HepG2 (cell line): Measurements from ENCODE around the gene RCOR1. TPM values are rescaled to one million over a fixed set of nuclear protein-coding genes. Genes with fewer than 3 reads are reported as not detected.

Experiments used
- ASH2L ChIP-seq: fragments of 300-600, 200-600 bp; sonication (generic); IDR thresholded peaks from 2 replicates; pipeline ENCODE4 v1.7.0; 2017; ENCODE audit warnings: low read depth, mild to moderate bottlenecking, moderate library complexity, mixed read lengths, low read length; ENCODE audit not compliant: insufficient read length
- ATF1 ChIP-seq: IDR thresholded peaks from 2 replicates; pipeline ENCODE4 v1.6.1; 2016; ENCODE audit warnings: mild to moderate bottlenecking, control low read depth
- CHCHD3 ChIP-seq: sonication (generic); formaldehyde crosslinking; IDR thresholded peaks from 2 replicates; pipeline ENCODE4 v1.8.0; 2022; ENCODE audit warnings: mild to moderate bottlenecking, missing genetic modification reagents, moderate library complexity
- CREBL2 ChIP-seq: sonication (generic); formaldehyde crosslinking; IDR thresholded peaks from 2 replicates; pipeline ENCODE4 v1.8.1; 2023; ENCODE audit warnings: missing genetic modification reagents, mild to moderate bottlenecking, borderline replicate concordance
- DNMT1 ChIP-seq: sonication (generic); formaldehyde crosslinking; IDR thresholded peaks from 2 replicates; pipeline ENCODE4 v1.5.1; 2020; ENCODE audit warnings: mild to moderate bottlenecking, missing genetic modification reagents
- GRHL1 ChIP-seq: sonication (generic); formaldehyde crosslinking; conservative IDR thresholded peaks from 2 replicates; pipeline ENCODE4 v1.8.0; 2022; ENCODE audit warnings: missing genetic modification reagents
- HOMEZ ChIP-seq: IDR thresholded peaks from 2 replicates; pipeline ENCODE4 v1.6.1; 2016; ENCODE audit warnings: low read depth
- IKZF1 ChIP-seq: fragments of 450-650 bp; IDR thresholded peaks from 2 replicates; pipeline ENCODE4 v1.7.1; 2016
- KAT7 ChIP-seq: IDR thresholded peaks from 2 replicates; pipeline ENCODE4 v1.6.1; 2018; ENCODE audit warnings: borderline replicate concordance, missing compliant biosample characterization
- KLF6 ChIP-seq: IDR thresholded peaks from 2 replicates; pipeline ENCODE4 v1.8.0; 2016; ENCODE audit warnings: missing biosample characterization, missing genetic modification reagents
- MYPOP ChIP-seq: sonication (generic); formaldehyde crosslinking; IDR thresholded peaks from 2 replicates; pipeline ENCODE4 v1.8.1; 2023; ENCODE audit warnings: mild to moderate bottlenecking, moderate library complexity, missing genetic modification reagents
- NFKBIZ ChIP-seq: IDR thresholded peaks from 2 replicates; pipeline ENCODE4 v1.6.1; 2018; ENCODE audit warnings: missing genetic modification reagents, missing compliant biosample characterization
- PTBP1 ChIP-seq: fragments of 200-400 bp; formaldehyde crosslinking; IDR thresholded peaks from 2 replicates; pipeline ENCODE4 v1.6.1; 2018; ENCODE audit warnings: low read length, low read depth; ENCODE audit not compliant: poor library complexity, severe bottlenecking
- SALL2 ChIP-seq: sonication (generic); formaldehyde crosslinking; IDR thresholded peaks from 2 replicates; pipeline ENCODE4 v1.8.1; 2023; ENCODE audit warnings: mild to moderate bottlenecking, missing genetic modification reagents, inconsistent platforms
- SNAPC5 ChIP-seq: sonication (generic); formaldehyde crosslinking; IDR thresholded peaks from 2 replicates; pipeline ENCODE4 v1.8.1; 2023; ENCODE audit warnings: mild to moderate bottlenecking, missing genetic modification reagents, borderline replicate concordance
- THRA ChIP-seq: sonication (generic); formaldehyde crosslinking; IDR thresholded peaks from 2 replicates; pipeline ENCODE4 v1.4.0; 2020; ENCODE audit warnings: missing genetic modification reagents, borderline replicate concordance
- ZFP36 ChIP-seq: fragments of 150-350 bp; IDR thresholded peaks from 2 replicates; pipeline ENCODE4 v1.6.1; 2018; ENCODE audit warnings: borderline replicate concordance, low read length, low read depth; ENCODE audit not compliant: partially characterized antibody
- ZFY ChIP-seq: sonication (generic); formaldehyde crosslinking; IDR thresholded peaks from 2 replicates; pipeline ENCODE4 v1.4.0; 2020; ENCODE audit warnings: missing genetic modification reagents
- ZNF232 ChIP-seq: sonication (generic); formaldehyde crosslinking; IDR thresholded peaks from 2 replicates; pipeline ENCODE4 v1.4.0; 2020; ENCODE audit warnings: missing genetic modification reagents, borderline replicate concordance
- ZNF253 ChIP-seq: sonication (generic); formaldehyde crosslinking; IDR thresholded peaks from 2 replicates; pipeline ENCODE4 v1.8.0; 2022; ENCODE audit warnings: mild to moderate bottlenecking, missing genetic modification reagents, borderline replicate concordance
- ZNF331 ChIP-seq: sonication (generic); formaldehyde crosslinking; IDR thresholded peaks from 2 replicates; pipeline ENCODE4 v1.4.0; 2020; ENCODE audit warnings: missing genetic modification reagents
- ZNF501 ChIP-seq: sonication (generic); formaldehyde crosslinking; IDR thresholded peaks from 2 replicates; pipeline ENCODE4 v1.5.1; 2020; ENCODE audit warnings: mild to moderate bottlenecking, moderate library complexity, missing genetic modification reagents
- ZNF737 ChIP-seq: sonication (generic); formaldehyde crosslinking; IDR thresholded peaks from 2 replicates; pipeline ENCODE4 v1.5.0; 2020; ENCODE audit warnings: missing genetic modification reagents, mild to moderate bottlenecking, borderline replicate concordance
- ZNF788 ChIP-seq: sonication (generic); formaldehyde crosslinking; IDR thresholded peaks from 2 replicates; pipeline ENCODE4 v1.5.0; 2020; ENCODE audit warnings: mild to moderate bottlenecking, missing genetic modification reagents, borderline replicate concordance
- polyA plus RNA-seq, 8 experiments: library from polyadenylated mRNA; depleted of rRNA in 3 of 8; stranded (reverse) in 7 of 8; unstranded in 1 of 8; fragments of >200 nt; fragmentation: Illumina TruSeq in 4 of 8; extraction: Trizol in 4 of 8; gene quantifications; 2 replicates each; pipeline versions ENCODE4 v1.2.1 to v1.2.3, GENCODE V29; 2011 to 2016; ENCODE audit warnings: low read depth in 4 of 8, missing spikeins in 1 of 8, mixed read lengths in 1 of 8; ENCODE audit not compliant: insufficient read depth in 1 of 8
- total RNA-seq, 5 experiments: library from RNA; depleted of rRNA; stranded (reverse); fragments of >200 nt; fragmentation: Illumina TruSeq; extraction: Trizol; gene quantifications; 2 replicates each; pipeline ENCODE4 v1.2.3, GENCODE V29; 2016; ENCODE audit warnings: low read depth in 1 of 5

The RCOR1 gene
- total and polyA plus RNA-seq, 2 of the 13 experiments (the other 11 are each of a cell fraction or from before 2014, with no cell fraction given) = 10.2 to 11.1 TPM

- peak; percentile 30; the same call in 1 of the 2 replicates for TF ChIP-seq ZNF788 (CRISPR knock-in tag)
- no peak for TF ChIP-seq NFKBIZ (CRISPR knock-in tag)
- TF ChIP-seq SALL2 (CRISPR knock-in tag) = no peak
- no peak for TF ChIP-seq IKZF1
- no peak for TF ChIP-seq ZNF737 (CRISPR knock-in tag)
- TF ChIP-seq ZNF253 = no peak
- TF ChIP-seq HOMEZ = no peak
- TF ChIP-seq ASH2L = peak; percentile 28
- no peak for TF ChIP-seq SNAPC5 (CRISPR knock-in tag)
- TF ChIP-seq CREBL2 (CRISPR knock-in tag) = no peak
- no peak for TF ChIP-seq THRA (CRISPR knock-in tag)
- 0 out of 2 replicates have a peak, but pooled peaks have one; percentile 46 for TF ChIP-seq CHCHD3 (CRISPR knock-in tag)
- no peak for TF ChIP-seq KLF6 (CRISPR knock-in tag)
- TF ChIP-seq ZFP36 = no peak
- TF ChIP-seq ZNF501 (CRISPR knock-in tag) = peak; percentile 48; the same call in 1 of the 2 replicates
- no peak for TF ChIP-seq ATF1 (CRISPR knock-in tag)
- no peak for TF ChIP-seq ZNF331 (CRISPR knock-in tag)
- no peak for TF ChIP-seq ZNF232
- peak; percentile 50; the same call in 1 of the 2 replicates for TF ChIP-seq MYPOP
- no peak for TF ChIP-seq GRHL1 (CRISPR knock-in tag)
- TF ChIP-seq DNMT1 (CRISPR knock-in tag) = no peak
- TF ChIP-seq ZFY = no peak; the same call in 1 of the 2 replicates
- TF ChIP-seq PTBP1 = no peak
- no peak; the same call in 1 of the 2 replicates for TF ChIP-seq KAT7 (CRISPR knock-in tag)
Measured at GRCh38 chr14:102593061-102593824, 794 bp downstream of the RCOR1 start (continued).
